Endothelial cell of umbilical vein (primary cell): ENCODE results near the gene RNASEH1. TPM values are rescaled to one million over a fixed set of nuclear protein-coding genes. Genes with fewer than 3 reads are reported as not detected.

ENCODE experiments used
- BruUV-seq: library from RNA; stranded (reverse); fragments of 400-500 nt; replicated peaks from 2 replicates; lab custom pipeline; 2021; lab: Mats Ljungman, UMichigan
- CTCF ChIA-PET: fragments of 300-600, 350-600 bp; sonication (Branson Sonifier 250); formaldehyde crosslinking; loops from one replicate; lab custom pipeline; 2021; ENCODE audit warnings: antibody characterized with exemption, inconsistent platforms; lab: Charles Lee
- POLR2A ChIA-PET: fragments of 300-600, 350-600 bp; sonication (Branson Sonifier 250); formaldehyde crosslinking; loops from one replicate; lab custom pipeline; 2021; ENCODE audit warnings: antibody characterized with exemption, inconsistent platforms; lab: Charles Lee
- DNase-seq: peaks from one replicate; pipeline ENCODE4 v3.0.0-alpha.2; 2011; ENCODE audit warnings: low read depth, low spot score
- FAIRE-seq: peaks from 2 replicates; lab custom pipeline; 2011; peaks lifted over from hg19 to GRCh38; lab: Jason Lieb, UNC
- H2AFZ ChIP-seq: 2 replicates; pipeline ENCODE4 v1.6.0; 2012; ENCODE audit warnings: low read depth, low read length, control low read depth, inconsistent platforms
- H3K27ac ChIP-seq: 2 replicates; pipeline ENCODE4 v1.5.1; 2011; ENCODE audit warnings: low read depth, mild to moderate bottlenecking, control low read depth, low read length, moderate library complexity; ENCODE audit not compliant: insufficient read depth
- H3K27me3 ChIP-seq, 2 experiments: 2 replicates each; pipeline versions ENCODE4 v1.6.0 to v1.6.1; 2011; ENCODE audit warnings: low read length in 2 of 2, mixed read lengths in 1 of 2; ENCODE audit not compliant: control insufficient read depth in 2 of 2, insufficient read depth in 2 of 2
- H3K36me3 ChIP-seq, 2 experiments: 2 replicates in 1 of 2; 3 replicates in 1 of 2; pipeline ENCODE4 v1.5.1; 2011; ENCODE audit warnings: low read length in 2 of 2, mild to moderate bottlenecking in 1 of 2, moderate library complexity in 1 of 2; ENCODE audit not compliant: control insufficient read depth in 2 of 2, insufficient read depth in 2 of 2; ENCODE audit errors: extremely low read depth in 1 of 2
- H3K4me1 ChIP-seq: 3 replicates; pipeline ENCODE4 v1.5.1; 2011; ENCODE audit warnings: mild to moderate bottlenecking, low read length; ENCODE audit not compliant: control insufficient read depth, insufficient read depth; ENCODE audit errors: extremely low read depth
- H3K4me2 ChIP-seq: 2 replicates; pipeline ENCODE4 v1.6.1; 2011; ENCODE audit warnings: low read length, control low read depth, mixed read lengths; ENCODE audit not compliant: insufficient read depth
- H3K4me3 ChIP-seq, 3 experiments: fragments of 200-600 bp in 1 of 3; sonication (generic), shearing (Covaris generic) in 1 of 3; replicated peaks in 1 of 3; 2 replicates each; pipeline ENCODE4 v1.5.1; 2011 to 2016; ENCODE audit warnings: control low read depth in 3 of 3, low read length in 3 of 3, mild to moderate bottlenecking in 2 of 3, inconsistent platforms in 1 of 3, low read depth in 1 of 3, moderate library complexity in 1 of 3; ENCODE audit not compliant: insufficient read depth in 1 of 3
- H3K79me2 ChIP-seq: 2 replicates; pipeline ENCODE4 v1.6.0; 2012; ENCODE audit warnings: low read length, inconsistent platforms; ENCODE audit not compliant: control insufficient read depth, insufficient read depth
- H3K9ac ChIP-seq: replicated peaks from 2 replicates; pipeline ENCODE3; 2011; ENCODE audit warnings: low read length, control low read depth; ENCODE audit not compliant: insufficient read depth; ENCODE audit errors: extremely low read depth
- H3K9me1 ChIP-seq: replicated peaks from 3 replicates; pipeline ENCODE4 v1.6.0; 2011; ENCODE audit warnings: mild to moderate bottlenecking, low read length; ENCODE audit not compliant: control insufficient read depth, insufficient read depth; ENCODE audit errors: extremely low read depth
- H3K9me3 ChIP-seq: replicated peaks from 2 replicates; pipeline ENCODE4 v1.5.1; 2012; ENCODE audit warnings: low read length, inconsistent platforms; ENCODE audit not compliant: control insufficient read depth, insufficient read depth
- H4K20me1 ChIP-seq: replicated peaks from 2 replicates; pipeline ENCODE3; 2011; ENCODE audit warnings: mild to moderate bottlenecking, low read length; ENCODE audit not compliant: control insufficient read depth, insufficient read depth; ENCODE audit errors: extremely low read depth
- EZH2 ChIP-seq: IDR thresholded peaks from 2 replicates; pipeline ENCODE4 v1.6.1; 2012; ENCODE audit warnings: borderline replicate concordance, low read depth, mild to moderate bottlenecking, moderate library complexity, low read length, inconsistent platforms; ENCODE audit not compliant: severe bottlenecking
- FOS ChIP-seq: IDR thresholded peaks from 2 replicates; pipeline ENCODE4 v1.6.1; 2011; ENCODE audit warnings: mild to moderate bottlenecking, low read length, moderate library complexity, borderline replicate concordance; ENCODE audit not compliant: insufficient read depth
- GATA2 ChIP-seq: IDR thresholded peaks from 2 replicates; pipeline ENCODE4 v1.7.0; 2011; ENCODE audit warnings: low read depth, mild to moderate bottlenecking, moderate library complexity, mixed read lengths, low read length; ENCODE audit not compliant: insufficient read length, insufficient read depth
- JUN ChIP-seq: IDR thresholded peaks from 2 replicates; pipeline ENCODE4 v1.6.1; 2011; ENCODE audit warnings: borderline replicate concordance, low read depth; ENCODE audit not compliant: insufficient read length, insufficient read depth
- MYC ChIP-seq: IDR thresholded peaks from one replicate; pipeline ENCODE4 v1.6.1; 2011; ENCODE audit warnings: mild to moderate bottlenecking, low read depth, low read length
- POLR2A ChIP-seq: IDR thresholded peaks from 2 replicates; pipeline ENCODE4 v1.6.1; 2012; ENCODE audit warnings: low read depth, mild to moderate bottlenecking, control low read depth, low read length
- POLR2AphosphoS5 ChIP-seq: IDR thresholded peaks from 2 replicates; pipeline ENCODE4 v1.6.1; 2012; ENCODE audit warnings: low read depth, mild to moderate bottlenecking, control low read depth, low read length, moderate library complexity; ENCODE audit not compliant: insufficient read depth
- dilution Hi-C: fragments of 300-500 bp; cut with MboI; formaldehyde crosslinking; loops from one replicate; pipeline ENCODE4 v1.15.0; 2019; ENCODE audit warnings: low sequenced_read_pairs; ENCODE audit not compliant: extremely low pct_ligation_motif_present
- intact Hi-C: fragments of 100-400 bp; cut with micrococcal nuclease; formaldehyde crosslinking; loops from one replicate; pipeline ENCODE4 v1.10.0; 2022
- polyA plus RNA-seq, 4 experiments: library from polyadenylated mRNA; depleted of rRNA in 3 of 4; stranded (reverse) in 3 of 4; unstranded in 1 of 4; fragments of >200 nt; gene quantifications; 2 replicates each; pipeline versions ENCODE4 v1.2.1 to v1.2.3, GENCODE V29; 2011 to 2012; ENCODE audit warnings: missing spikeins in 1 of 4
- total RNA-seq: library from RNA; stranded (reverse); gene quantifications from 2 replicates; pipeline ENCODE4 v1.2.3, GENCODE V29; 2021
- TF ChIP-seq, protein P1 (sequence below): IDR thresholded peaks from 2 replicates; pipeline ENCODE4 v1.6.1; 2011; ENCODE audit not compliant: insufficient read depth, insufficient read length
- TF ChIP-seq, protein P2 (sequence below), 2 donors: IDR thresholded peaks; 1 replicate in 1 of 2; 2 replicates in 1 of 2; pipeline ENCODE4 v1.5.1; 2011; ENCODE audit warnings: low read length in 2 of 2, mild to moderate bottlenecking in 2 of 2, moderate library complexity in 2 of 2, control low read depth in 1 of 2, inconsistent platforms in 1 of 2, low read depth in 1 of 2; ENCODE audit not compliant: insufficient read depth in 1 of 2; ENCODE audit errors: extremely low read depth in 1 of 2

Gene RNASEH1
- total and polyA plus RNA-seq, 2 donors (not counting 3 experiments of a cell fraction or from before 2014, with no cell fraction given), result 12.8 to 30.8 TPM

DNA sequence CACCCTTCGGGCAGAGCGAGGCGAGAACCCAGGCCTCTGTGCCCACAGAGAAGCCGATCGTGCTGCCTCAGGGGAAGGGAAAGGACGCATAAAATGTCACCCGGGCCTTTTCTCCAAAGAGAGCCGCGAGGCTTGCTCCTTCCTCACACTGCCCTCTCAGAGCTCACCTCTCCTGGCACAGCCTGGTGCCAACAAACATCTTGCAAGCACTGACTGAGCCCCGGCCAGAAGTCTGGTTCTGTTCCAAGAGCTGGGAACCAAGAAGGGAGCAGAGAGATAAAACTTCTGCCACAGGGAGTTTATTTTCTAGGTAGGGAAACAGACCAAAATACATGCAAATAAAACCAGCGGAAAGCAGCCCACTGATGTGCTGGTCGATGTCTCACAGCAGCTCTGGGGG, 25.2 kb downstream of the RNASEH1 start:
- no peak for DNase-seq
- no peak overlapping the region for H3K4me3 ChIP-seq
- H2AFZ ChIP-seq, result no peak overlapping the region
- H3K4me2 ChIP-seq, result no peak overlapping the region
- peaks cover 19% of the 10 kb centered on the region for H3K4me1 ChIP-seq
- no peaks in the 10 kb centered on the region for H3K9me1 ChIP-seq
- no peak overlapping the region for H3K27ac ChIP-seq
- H3K9me3 ChIP-seq, result no peaks in the 10 kb centered on the region
- TF ChIP-seq MYC, result no peak
- TF ChIP-seq, protein P1, sequence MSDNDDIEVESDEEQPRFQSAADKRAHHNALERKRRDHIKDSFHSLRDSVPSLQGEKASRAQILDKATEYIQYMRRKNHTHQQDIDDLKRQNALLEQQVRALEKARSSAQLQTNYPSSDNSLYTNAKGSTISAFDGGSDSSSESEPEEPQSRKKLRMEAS, result no peak
- TF ChIP-seq POLR2AphosphoS5, result no peak
- TF ChIP-seq EZH2, result no peak
- TF ChIP-seq, protein P2, sequence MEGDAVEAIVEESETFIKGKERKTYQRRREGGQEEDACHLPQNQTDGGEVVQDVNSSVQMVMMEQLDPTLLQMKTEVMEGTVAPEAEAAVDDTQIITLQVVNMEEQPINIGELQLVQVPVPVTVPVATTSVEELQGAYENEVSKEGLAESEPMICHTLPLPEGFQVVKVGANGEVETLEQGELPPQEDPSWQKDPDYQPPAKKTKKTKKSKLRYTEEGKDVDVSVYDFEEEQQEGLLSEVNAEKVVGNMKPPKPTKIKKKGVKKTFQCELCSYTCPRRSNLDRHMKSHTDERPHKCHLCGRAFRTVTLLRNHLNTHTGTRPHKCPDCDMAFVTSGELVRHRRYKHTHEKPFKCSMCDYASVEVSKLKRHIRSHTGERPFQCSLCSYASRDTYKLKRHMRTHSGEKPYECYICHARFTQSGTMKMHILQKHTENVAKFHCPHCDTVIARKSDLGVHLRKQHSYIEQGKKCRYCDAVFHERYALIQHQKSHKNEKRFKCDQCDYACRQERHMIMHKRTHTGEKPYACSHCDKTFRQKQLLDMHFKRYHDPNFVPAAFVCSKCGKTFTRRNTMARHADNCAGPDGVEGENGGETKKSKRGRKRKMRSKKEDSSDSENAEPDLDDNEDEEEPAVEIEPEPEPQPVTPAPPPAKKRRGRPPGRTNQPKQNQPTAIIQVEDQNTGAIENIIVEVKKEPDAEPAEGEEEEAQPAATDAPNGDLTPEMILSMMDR (IDR thresholded peaks at IDR 0.05; ENCODE audit: extremely low read depth in 1 of 2, insufficient read depth in 1 of 2, low read depth in 1 of 2, low read length in 2 of 2), result no peak
- no peak for TF ChIP-seq GATA2
- no peak for TF ChIP-seq JUN
- TF ChIP-seq FOS, result no peak
- TF ChIP-seq POLR2A, result no peak
- BruUV-seq, result no TSS peak
- intact Hi-C loops (no loop called here), dilution Hi-C loops (no loop called here)
- no peaks in the 10 kb centered on the region for H3K27me3 ChIP-seq
- POLR2A ChIA-PET, result no interaction called here
- H3K36me3 ChIP-seq, result no peaks in the 10 kb centered on the region
- CTCF ChIA-PET, result no interaction called here
- no peaks in the 10 kb centered on the region for H3K79me2 ChIP-seq
- no peak for FAIRE-seq
- no peaks in the 10 kb centered on the region for H4K20me1 ChIP-seq
- H3K9ac ChIP-seq, result no peak overlapping the region
